Measurements from ENCODE around the gene TMEM131. TPM values are rescaled to one million over a fixed set of nuclear protein-coding genes. Genes with fewer than 3 reads are reported as not detected.

TMEM131 gene
- total and polyA plus RNA-seq, 12 donors, result 8.2 to 34.3 (median 30.0) TPM

DNA sequence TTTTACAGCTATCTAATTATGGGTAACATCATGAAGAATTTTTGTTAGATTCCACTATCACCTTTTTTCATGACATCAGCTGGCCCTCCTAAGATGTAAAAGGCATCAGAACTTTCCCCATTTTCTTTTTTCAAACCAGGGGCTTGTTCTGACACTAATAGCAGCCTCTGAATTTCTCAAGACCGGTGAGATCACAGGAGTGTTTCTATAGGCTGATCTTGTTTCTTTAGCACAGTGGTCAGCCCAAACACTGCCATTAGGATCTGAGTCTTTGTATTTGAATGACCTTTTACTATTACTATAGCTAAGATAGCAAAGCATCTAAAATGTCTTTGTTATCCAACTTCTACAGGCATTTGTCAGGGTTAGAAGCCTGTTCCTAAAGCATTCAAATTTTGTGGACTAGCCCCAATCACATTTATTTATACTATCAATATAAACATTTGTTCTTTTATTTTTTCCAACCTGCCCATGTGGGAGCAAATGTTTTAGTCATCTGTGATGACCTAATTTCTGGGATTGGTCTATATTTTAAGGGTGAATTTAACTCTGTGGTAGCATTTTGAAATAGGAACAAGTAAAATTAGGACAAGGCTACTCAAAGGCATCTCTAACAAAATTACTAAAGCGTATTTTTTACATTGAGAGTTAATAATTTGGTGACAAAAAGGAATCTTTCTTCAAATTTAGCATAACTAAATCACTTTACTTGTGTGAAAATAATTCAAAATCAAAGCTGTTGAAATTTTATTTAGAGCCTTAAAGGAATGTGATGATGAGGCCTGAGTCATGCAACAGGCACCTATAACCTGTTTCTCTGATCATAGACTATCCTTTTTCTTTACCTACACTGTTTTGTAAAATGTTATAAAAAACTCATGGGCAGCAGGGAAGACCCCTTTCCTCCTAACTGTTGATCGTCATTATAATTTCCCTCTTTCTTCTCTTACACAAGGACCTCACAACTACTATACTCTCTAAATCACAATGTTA lies 243.1 kb downstream of the TMEM131 start:
- 94% methylated on average over 3 of the region's 3 CpGs for WGBS, 2 donors

DNA sequence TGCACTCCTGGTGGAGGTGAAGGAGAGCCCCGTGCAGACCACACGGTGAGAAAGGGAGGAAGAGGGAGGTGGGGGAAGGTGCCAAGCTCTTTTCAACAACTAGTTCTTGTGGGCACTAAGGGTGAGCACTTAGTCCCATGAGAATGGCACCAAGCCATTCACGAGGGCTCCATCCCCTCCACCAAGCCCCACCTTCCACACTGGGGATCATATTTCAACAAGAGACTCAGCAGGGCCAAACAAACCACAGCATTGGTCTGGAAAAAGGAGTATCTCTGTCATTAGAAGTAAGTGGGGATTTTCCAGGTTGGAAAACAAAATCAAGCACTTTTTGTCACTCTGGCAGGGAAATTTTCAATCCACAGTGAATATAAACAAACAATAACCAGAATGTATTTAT lies 244.0 kb downstream of the TMEM131 start:
- intact Hi-C loops (cut with DNase I), result loop anchor here in 1 of 10 donors (5.0 kb wide), 1 partner anchor 39 kb away; the partner anchor contains the start of gene ZAP70
- no peaks in the 10 kb centered on the region for H3K27me3 ChIP-seq
- H3K4me3 ChIP-seq, result no peak overlapping the region
- H3K36me3 ChIP-seq, result peaks cover 0 to 55% (median 8%) of the 10 kb centered on the region in 9 donors
- H3K9me3 ChIP-seq, result no peaks in the 10 kb centered on the region
- DNase-seq (no peak), ATAC-seq (peak in 7 of 8 donors; percentile 16 to 79 (median 69))
- TF ChIP-seq, protein P1, sequence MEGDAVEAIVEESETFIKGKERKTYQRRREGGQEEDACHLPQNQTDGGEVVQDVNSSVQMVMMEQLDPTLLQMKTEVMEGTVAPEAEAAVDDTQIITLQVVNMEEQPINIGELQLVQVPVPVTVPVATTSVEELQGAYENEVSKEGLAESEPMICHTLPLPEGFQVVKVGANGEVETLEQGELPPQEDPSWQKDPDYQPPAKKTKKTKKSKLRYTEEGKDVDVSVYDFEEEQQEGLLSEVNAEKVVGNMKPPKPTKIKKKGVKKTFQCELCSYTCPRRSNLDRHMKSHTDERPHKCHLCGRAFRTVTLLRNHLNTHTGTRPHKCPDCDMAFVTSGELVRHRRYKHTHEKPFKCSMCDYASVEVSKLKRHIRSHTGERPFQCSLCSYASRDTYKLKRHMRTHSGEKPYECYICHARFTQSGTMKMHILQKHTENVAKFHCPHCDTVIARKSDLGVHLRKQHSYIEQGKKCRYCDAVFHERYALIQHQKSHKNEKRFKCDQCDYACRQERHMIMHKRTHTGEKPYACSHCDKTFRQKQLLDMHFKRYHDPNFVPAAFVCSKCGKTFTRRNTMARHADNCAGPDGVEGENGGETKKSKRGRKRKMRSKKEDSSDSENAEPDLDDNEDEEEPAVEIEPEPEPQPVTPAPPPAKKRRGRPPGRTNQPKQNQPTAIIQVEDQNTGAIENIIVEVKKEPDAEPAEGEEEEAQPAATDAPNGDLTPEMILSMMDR (IDR thresholded peaks at IDR 0.05), result no peak
- H3K4me1 ChIP-seq, result peaks cover 0 to 62% (median 20%) of the 10 kb centered on the region in 9 donors
- WGBS, 2 donors, result 19 to 34% methylated on average over 3 of the region's 3 CpGs
- peak overlapping the region in 2 of 10 donors; percentile 30 to 39 for H3K27ac ChIP-seq

More for the DNA sequence above, 243.1 kb downstream of the TMEM131 start:
- intact Hi-C loops (cut with DNase I), result loop anchor here in 1 of 10 donors (5.0 kb wide), 1 partner anchor 40 kb away; the partner anchor contains the start of gene ZAP70
- peaks cover 0 to 64% (median 17%) of the 10 kb centered on the region in 9 donors for H3K36me3 ChIP-seq
- TF ChIP-seq, protein P1 (IDR thresholded peaks at IDR 0.05), result no peak
- peaks cover 0 to 56% (median 20%) of the 10 kb centered on the region in 9 donors for H3K4me1 ChIP-seq
- peak overlapping the region in 2 of 10 donors; percentile 30 to 39 for H3K27ac ChIP-seq
- ATAC-seq (no peak), DNase-seq (no peak)
- no peak overlapping the region for H3K4me3 ChIP-seq
- no peaks in the 10 kb centered on the region for H3K27me3 ChIP-seq
- H3K9me3 ChIP-seq, result no peaks in the 10 kb centered on the region

DNA sequence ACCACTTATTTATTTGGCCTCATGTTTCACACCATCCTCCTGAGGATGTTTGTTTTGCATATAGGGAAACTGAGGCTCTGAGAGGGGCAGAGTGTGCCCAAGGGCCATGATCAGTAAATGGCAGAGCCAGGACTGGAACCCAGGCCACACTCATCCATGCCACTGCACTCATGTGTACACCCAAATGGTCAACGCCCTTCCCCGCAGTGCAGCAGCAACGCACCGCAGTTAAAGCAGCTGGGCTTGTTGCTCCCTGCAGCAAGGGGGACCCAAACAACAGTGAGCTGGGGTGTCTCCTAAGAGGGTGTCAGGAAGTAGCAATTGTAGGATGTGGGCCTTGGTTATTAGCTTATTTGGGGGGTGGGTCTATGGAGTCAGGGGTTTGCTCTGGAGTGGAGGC lies 245.7 kb downstream of the TMEM131 start:
- TF ChIP-seq, protein P1 (IDR thresholded peaks at IDR 0.05), result no peak
- intact Hi-C loops (cut with DNase I), result loop anchor here in 1 of 10 donors (5.0 kb wide), 1 partner anchor 38 kb away; the partner anchor contains the start of gene ZAP70
- Histone ChIP-seq H3K27me3 (no peaks in the 10 kb centered on the region), H3K36me3 (peaks cover 0 to 38% (median 0%) of the 10 kb centered on the region in 9 donors), H3K4me1 (peaks cover 0 to 47% (median 17%) of the 10 kb centered on the region in 9 donors), H3K27ac (no peak overlapping the region), H3K4me3 (no peak overlapping the region), H3K9me3 (no peaks in the 10 kb centered on the region)
- no peak for DNase-seq
- 98% methylated on average over 4 of the region's 4 CpGs for WGBS, 2 donors
- no peak for ATAC-seq

DNA sequence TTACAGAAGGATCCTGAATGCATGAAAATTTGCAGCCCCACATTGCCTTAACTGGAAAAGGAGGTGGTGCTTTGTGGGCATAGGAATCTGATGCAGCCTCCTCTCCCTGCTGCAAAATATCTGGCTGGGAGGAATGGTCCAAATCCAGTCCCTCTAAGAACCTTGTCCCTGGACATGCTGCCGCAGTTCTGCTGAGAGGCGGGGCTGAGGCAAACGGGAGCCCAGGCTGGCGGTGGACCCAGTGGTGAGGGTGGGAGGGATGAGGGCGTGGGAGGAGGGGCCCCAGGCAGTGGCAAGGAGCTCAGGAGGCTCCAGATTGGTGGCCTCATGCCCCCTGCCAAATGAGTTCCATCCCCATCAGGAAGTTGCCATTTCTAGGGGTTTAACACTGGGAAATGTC lies 246.2 kb downstream of the TMEM131 start:
- ATAC-seq (no peak), DNase-seq (no peak)
- WGBS, 2 donors, result 74 to 75% methylated on average over 5 of the region's 5 CpGs
- H3K9me3 ChIP-seq, result no peaks in the 10 kb centered on the region
- no peak overlapping the region for H3K27ac ChIP-seq
- no peaks in the 10 kb centered on the region for H3K27me3 ChIP-seq
- TF ChIP-seq, protein P1 (IDR thresholded peaks at IDR 0.05), result no peak
- intact Hi-C loops (cut with DNase I), result loop anchor here in 4 of 10 donors (5.0 to 10.0 kb wide), 3 partner anchors 37 to 55 kb away; partner anchors contain the start of gene ZAP70 (in 2 of the 4)
- peaks cover 0 to 43% (median 17%) of the 10 kb centered on the region in 9 donors for H3K4me1 ChIP-seq
- H3K4me3 ChIP-seq, result no peak overlapping the region
- peaks cover 0 to 34% (median 0%) of the 10 kb centered on the region in 9 donors for H3K36me3 ChIP-seq

Measured in heart right ventricle (tissue), 16 donors.